PC-3 (cell line): Measurements from ENCODE around the gene ABHD11. TPM values are rescaled to one million over a fixed set of nuclear protein-coding genes. Genes with fewer than 3 reads are reported as not detected.

Experiments
- ATAC-seq: fragments of 200-7000 bp; cut with Tn5 transposase; 2 replicates; pipeline ENCODE4 v1.9.1; 2020; ENCODE audit warnings: mild to moderate bottlenecking, moderate library complexity
- BruUV-seq: library from RNA; stranded (reverse); fragments of 400-500 nt; replicated peaks from 2 replicates; lab custom pipeline; 2021; lab: Mats Ljungman, UMichigan
- CTCF ChIA-PET: fragments of 300-600 bp; sonication (Branson Sonifier 250); formaldehyde crosslinking; loops from one replicate; lab custom pipeline; 2022; ENCODE audit warnings: antibody characterized with exemption; lab: Charles Lee
- POLR2A ChIA-PET: fragments of 300-600 bp; sonication (Branson Sonifier 250); formaldehyde crosslinking; loops from one replicate; lab custom pipeline; 2022; ENCODE audit warnings: antibody characterized with exemption; ENCODE audit not compliant: unreplicated experiment; lab: Charles Lee
- DNase-seq: peaks from one replicate; pipeline ENCODE4 v3.0.0-alpha.2; 2015
- H2AFZ ChIP-seq: fragments of 300-600 bp; sonication (generic); 2 replicates; pipeline ENCODE4 v1.6.0; 2016; ENCODE audit warnings: antibody characterized with exemption, low read length
- H3F3A ChIP-seq: fragments of 300-600 bp; sonication (generic); one replicate; pipeline ENCODE4 v1.6.0; 2017; ENCODE audit warnings: antibody characterized with exemption, low read length, control low read depth, mild to moderate bottlenecking; ENCODE audit not compliant: unreplicated experiment
- H3K27ac ChIP-seq: fragments of 300-600 bp; sonication (generic); 2 replicates; pipeline ENCODE4 v1.5.1; 2016; ENCODE audit warnings: mild to moderate bottlenecking, low read length
- H3K27me3 ChIP-seq: fragments of 300-600 bp; sonication (generic); 2 replicates; pipeline ENCODE4 v1.6.1; 2016; ENCODE audit warnings: low read length, mixed read lengths
- H3K36me3 ChIP-seq: fragments of 300-600 bp; sonication (generic); 2 replicates; pipeline ENCODE4 v1.6.1; 2016; ENCODE audit warnings: low read depth, mixed run types, low read length, mixed read lengths
- H3K4me1 ChIP-seq: fragments of 300-600 bp; sonication (generic); 2 replicates; pipeline ENCODE4 v1.5.1; 2016; ENCODE audit warnings: low read length; ENCODE audit not compliant: insufficient read depth
- H3K4me2 ChIP-seq: fragments of 300-600 bp; sonication (generic); 2 replicates; pipeline ENCODE4 v1.6.0; 2016; ENCODE audit warnings: low read length
- H3K4me3 ChIP-seq: fragments of 300-600 bp; sonication (generic); 2 replicates; pipeline ENCODE4 v1.5.1; 2016; ENCODE audit warnings: mild to moderate bottlenecking, low read length, mixed read lengths
- H3K79me2 ChIP-seq: fragments of 300-600 bp; sonication (generic); 2 replicates; pipeline ENCODE4 v1.6.1; 2017; ENCODE audit warnings: low read length, mixed read lengths
- H3K9ac ChIP-seq: fragments of 300-600 bp; sonication (generic); 2 replicates; pipeline ENCODE4 v1.6.0; 2016; ENCODE audit warnings: mild to moderate bottlenecking, low read length
- H3K9me2 ChIP-seq: fragments of 300-600 bp; sonication (generic); replicated peaks from 2 replicates; pipeline ENCODE4 v1.6.1; 2016; ENCODE audit warnings: mixed run types, low read length, mixed read lengths
- H3K9me3 ChIP-seq: fragments of 300-600 bp; sonication (generic); 2 replicates; pipeline ENCODE4 v1.6.1; 2016; ENCODE audit warnings: low read length, mixed read lengths
- H4K20me1 ChIP-seq: fragments of 300-600 bp; sonication (generic); 2 replicates; pipeline ENCODE4 v1.6.1; 2016; ENCODE audit warnings: low read length, mixed read lengths
- CTCF ChIP-seq: fragments of 300-600 bp; sonication (generic); conservative IDR thresholded peaks from 2 replicates; pipeline ENCODE4 v1.5.1; 2017; ENCODE audit warnings: antibody characterized with exemption, low read depth, mild to moderate bottlenecking, low read length
- EZH2 ChIP-seq: fragments of 300-600 bp; sonication (generic); IDR thresholded peaks from one replicate; pipeline ENCODE4 v1.6.1; 2017; ENCODE audit warnings: antibody characterized with exemption, mild to moderate bottlenecking, low read length; ENCODE audit not compliant: unreplicated experiment
- EZH2phosphoT487 ChIP-seq: fragments of 300-600 bp; sonication (generic); IDR thresholded peaks from 2 replicates; pipeline ENCODE4 v1.6.1; 2018; ENCODE audit warnings: mild to moderate bottlenecking, antibody characterized with exemption, low read length, borderline replicate concordance
- intact Hi-C: fragments of 100-400 bp; cut with micrococcal nuclease; formaldehyde crosslinking; loops from 2 replicates; pipeline ENCODE4 v1.9.0; 2023
- total RNA-seq: library from RNA; depleted of rRNA; stranded (reverse); fragments of >200 nt; gene quantifications from 2 replicates; pipeline ENCODE4 v1.2.3, GENCODE V29; 2014

Gene ABHD11
- total RNA-seq, 1 experiment from 2014 or later: 41.4 TPM

GRCh38 chr7:73741600-73741999 is 3.0 kb upstream of the ABHD11 start:
- CTCF ChIA-PET: no interaction called here
- TF ChIP-seq CTCF: no peak
- TF ChIP-seq EZH2phosphoT487: no peak
- TF ChIP-seq EZH2: no peak
- Histone ChIP-seq H3K4me1 (peaks cover 30% of the 10 kb centered on the region), H3K36me3 (peaks cover 7% of the 10 kb centered on the region; the same call in 1 of the 2 replicates), H3K27ac (no peak overlapping the region), H3K4me3 (no peak overlapping the region), H2AFZ (no peak overlapping the region), H3K9ac (no peak overlapping the region), H3K79me2 (peaks cover 21% of the 10 kb centered on the region), H3K27me3 (no peaks in the 10 kb centered on the region), H3K9me2 (no peaks in the 10 kb centered on the region), H3F3A (no peaks in the 10 kb centered on the region), H3K9me3 (no peaks in the 10 kb centered on the region), H3K4me2 (no peak overlapping the region), H4K20me1 (peaks cover 10% of the 10 kb centered on the region; the same call in 1 of the 2 replicates)
- intact Hi-C loops: no loop called here
- POLR2A ChIA-PET: no interaction called here
- no peak for DNase-seq
- ATAC-seq: no peak
- no TSS peak for BruUV-seq

GRCh38 chr7:73740771-73741170 is 2.2 kb upstream of the ABHD11 start:
- Histone ChIP-seq H3F3A (no peaks in the 10 kb centered on the region), H3K9ac (no peak overlapping the region), H3K27ac (no peak overlapping the region), H4K20me1 (peaks cover 10% of the 10 kb centered on the region; the same call in 1 of the 2 replicates), H2AFZ (no peak overlapping the region), H3K9me3 (no peaks in the 10 kb centered on the region), H3K9me2 (no peaks in the 10 kb centered on the region), H3K27me3 (no peaks in the 10 kb centered on the region), H3K36me3 (peaks cover 7% of the 10 kb centered on the region; the same call in 1 of the 2 replicates), H3K4me1 (peaks cover 30% of the 10 kb centered on the region), H3K4me3 (no peak overlapping the region), H3K4me2 (no peak overlapping the region), H3K79me2 (peaks cover 21% of the 10 kb centered on the region)
- intact Hi-C loops: no loop called here
- CTCF ChIA-PET: interaction anchor here (0.9 kb wide), 1 partner anchor 834 kb away, joined by 5 read pairs; no protein-coding TSS in a partner anchor
- no TSS peak for BruUV-seq
- POLR2A ChIA-PET: no interaction called here
- DNase-seq (no peak), ATAC-seq (no peak)
- TF ChIP-seq CTCF: no peak
- no peak for TF ChIP-seq EZH2phosphoT487
- no peak for TF ChIP-seq EZH2

DNA sequence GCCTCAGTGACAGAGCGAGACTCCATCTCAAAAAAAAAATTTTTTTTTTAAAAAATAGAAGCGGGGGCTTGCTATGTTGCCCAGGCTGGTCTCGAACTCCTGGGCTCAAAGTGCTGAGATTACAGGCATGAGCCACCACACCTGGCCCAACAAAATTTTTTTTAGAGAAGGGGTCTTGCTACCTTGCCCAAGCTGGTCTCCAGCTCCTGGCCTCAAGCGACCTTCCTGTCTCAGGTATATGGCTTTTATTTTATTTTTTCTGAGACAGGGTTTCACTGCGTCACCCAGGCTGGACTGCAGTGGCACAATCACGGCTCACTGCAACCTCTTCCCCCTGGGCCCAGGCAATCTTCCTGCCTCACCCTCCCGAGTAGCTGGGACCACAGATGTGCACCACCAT is 1.6 kb upstream of the ABHD11 start:
- intact Hi-C loops: no loop called here
- no peak for ATAC-seq
- H4K20me1 ChIP-seq: peaks cover 10% of the 10 kb centered on the region; the same call in 1 of the 2 replicates
- H3K36me3 ChIP-seq: peaks cover 7% of the 10 kb centered on the region; the same call in 1 of the 2 replicates
- no peaks in the 10 kb centered on the region for H3F3A ChIP-seq
- peaks cover 21% of the 10 kb centered on the region for H3K79me2 ChIP-seq
- peaks cover 32% of the 10 kb centered on the region for H3K4me1 ChIP-seq
- no peaks in the 10 kb centered on the region for H3K9me2 ChIP-seq
- BruUV-seq: no TSS peak
- no peak overlapping the region for H3K4me3 ChIP-seq
- H3K4me2 ChIP-seq: no peak overlapping the region
- POLR2A ChIA-PET: no interaction called here
- DNase-seq: no peak
- H2AFZ ChIP-seq: no peak overlapping the region
- CTCF ChIA-PET: interaction anchor here (0.9 kb wide), 1 partner anchor 835 kb away, joined by 5 read pairs; no protein-coding TSS in a partner anchor
- TF ChIP-seq EZH2: no peak
- no peak for TF ChIP-seq CTCF
- TF ChIP-seq EZH2phosphoT487: no peak
- H3K27ac ChIP-seq: no peak overlapping the region
- no peak overlapping the region for H3K9ac ChIP-seq
- H3K27me3 ChIP-seq: no peaks in the 10 kb centered on the region
- no peaks in the 10 kb centered on the region for H3K9me3 ChIP-seq
